IPS-18c (cell line): ENCODE measurements around the gene CDK6.

ENCODE experiments used
- H3K4me3 ChIP-seq: 2 replicates; pipeline ENCODE4 v1.7.0; 2013; ENCODE audit warnings: low read depth, mild to moderate bottlenecking, low read length, moderate library complexity; ENCODE audit not compliant: insufficient read depth
- H3K9me3 ChIP-seq: one replicate; pipeline ENCODE4 v1.6.1; 2013; ENCODE audit warnings: mild to moderate bottlenecking, low read length, moderate library complexity; ENCODE audit not compliant: control insufficient read depth, insufficient read depth

CDK6 gene

DNA sequence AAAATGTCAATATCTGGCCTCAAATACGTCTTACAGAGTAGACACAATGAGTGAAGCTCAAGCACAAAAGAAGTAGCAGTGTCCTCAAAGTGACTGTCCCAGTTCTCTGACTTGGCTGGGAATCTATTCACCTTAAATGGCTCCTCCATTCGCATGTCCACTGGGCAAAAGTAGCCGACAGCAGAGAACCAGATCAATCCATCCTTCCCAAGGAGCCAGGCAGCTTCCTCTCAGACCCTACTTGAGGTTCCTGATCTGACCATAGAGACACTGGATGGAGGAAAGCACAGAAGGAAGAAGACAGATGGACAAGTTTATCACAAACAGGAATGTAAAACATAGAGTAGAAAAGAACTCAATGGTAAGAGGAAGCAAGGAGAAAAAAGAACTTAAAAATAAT, 53.5 kb downstream of the CDK6 start:
- H3K9me3 ChIP-seq = no peaks in the 10 kb centered on the region
- no peak overlapping the region for H3K4me3 ChIP-seq

- Histone ChIP-seq H3K4me3 (no peak overlapping the region), H3K9me3 (no peaks in the 10 kb centered on the region)
Observed at GRCh38 chr7:92782236-92782635, 54.1 kb downstream of the CDK6 start.

DNA sequence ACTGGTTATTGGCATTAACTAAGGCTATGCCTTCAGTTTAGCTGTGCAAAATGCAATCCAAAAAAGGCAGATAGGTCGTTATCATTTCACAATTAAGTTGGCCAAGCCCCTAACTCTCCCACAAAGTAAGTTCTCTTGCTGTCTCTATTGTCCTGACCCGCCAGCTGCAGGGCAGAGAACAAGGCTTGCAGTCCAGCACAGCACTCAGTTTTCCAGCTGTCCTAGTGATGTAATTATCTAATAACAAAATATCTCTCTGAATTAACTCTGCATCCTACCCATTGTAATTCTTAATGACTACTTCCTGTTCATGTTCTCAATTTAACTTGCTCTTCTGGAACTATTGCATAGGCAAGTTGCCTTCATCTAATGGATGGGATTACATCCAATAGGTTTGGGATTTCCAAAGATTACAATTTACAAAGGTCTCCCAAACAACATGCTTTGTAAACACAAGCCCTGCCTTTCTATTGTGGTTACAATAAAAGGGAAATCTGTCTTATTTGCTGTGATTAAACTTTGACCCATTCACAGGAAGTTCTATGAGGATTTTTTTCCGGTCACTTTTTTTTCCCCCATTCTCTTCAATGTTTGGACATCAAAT, 55.2 kb downstream of the CDK6 start:
- H3K9me3 ChIP-seq = no peaks in the 10 kb centered on the region
- no peak overlapping the region for H3K4me3 ChIP-seq

GRCh38 chr7:92778972-92779371, 57.4 kb downstream of the CDK6 start:
- H3K4me3 ChIP-seq = no peak overlapping the region
- H3K9me3 ChIP-seq = no peaks in the 10 kb centered on the region

DNA sequence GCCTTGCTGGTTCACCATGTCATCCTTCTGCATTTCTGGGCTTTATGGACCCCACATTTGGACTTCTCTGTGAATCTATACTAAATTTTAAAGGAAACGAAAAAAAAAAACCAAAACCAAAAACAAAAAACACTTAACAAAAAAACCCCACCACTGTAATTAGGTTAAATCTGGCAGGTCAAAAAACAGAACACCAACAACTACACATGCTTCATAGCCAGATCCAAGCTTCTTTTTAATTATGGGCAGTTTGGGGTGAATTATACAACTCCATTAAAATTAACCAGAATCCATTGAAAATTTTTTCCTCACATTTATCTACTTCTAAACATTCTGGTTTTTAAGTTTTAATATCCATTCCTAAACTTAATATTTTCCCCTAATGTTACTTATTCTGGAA, 58.4 kb downstream of the CDK6 start:
- H3K9me3 ChIP-seq = no peaks in the 10 kb centered on the region
- H3K4me3 ChIP-seq = no peak overlapping the region

GRCh38 chr7:92773808-92774207, 62.6 kb downstream of the CDK6 start:
- H3K9me3 ChIP-seq = no peaks in the 10 kb centered on the region
- H3K4me3 ChIP-seq = no peak overlapping the region

DNA sequence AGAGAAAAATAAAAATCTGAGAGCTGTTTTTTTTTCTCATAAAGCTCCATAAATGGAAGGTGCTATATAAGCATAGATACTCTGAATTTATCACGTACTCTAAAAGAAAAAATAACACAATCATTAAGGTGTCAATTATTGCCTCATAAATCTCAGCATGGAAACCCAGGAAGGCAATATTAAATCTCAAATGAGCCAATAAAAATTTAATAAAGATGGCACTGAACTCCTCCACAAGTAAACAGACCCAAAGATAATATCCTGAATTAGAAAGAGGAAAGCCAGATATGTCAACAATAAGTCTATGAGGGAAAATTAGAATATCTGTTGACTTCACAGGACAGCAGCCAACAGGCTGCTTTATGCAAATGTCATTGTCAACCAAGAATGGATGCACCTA, 66.5 kb downstream of the CDK6 start:
- H3K4me3 ChIP-seq = no peak overlapping the region
- no peaks in the 10 kb centered on the region for H3K9me3 ChIP-seq

- H3K4me3 ChIP-seq = no peak overlapping the region
Observed at GRCh38 chr7:92769394-92769699, 67.0 kb downstream of the CDK6 start.

DNA sequence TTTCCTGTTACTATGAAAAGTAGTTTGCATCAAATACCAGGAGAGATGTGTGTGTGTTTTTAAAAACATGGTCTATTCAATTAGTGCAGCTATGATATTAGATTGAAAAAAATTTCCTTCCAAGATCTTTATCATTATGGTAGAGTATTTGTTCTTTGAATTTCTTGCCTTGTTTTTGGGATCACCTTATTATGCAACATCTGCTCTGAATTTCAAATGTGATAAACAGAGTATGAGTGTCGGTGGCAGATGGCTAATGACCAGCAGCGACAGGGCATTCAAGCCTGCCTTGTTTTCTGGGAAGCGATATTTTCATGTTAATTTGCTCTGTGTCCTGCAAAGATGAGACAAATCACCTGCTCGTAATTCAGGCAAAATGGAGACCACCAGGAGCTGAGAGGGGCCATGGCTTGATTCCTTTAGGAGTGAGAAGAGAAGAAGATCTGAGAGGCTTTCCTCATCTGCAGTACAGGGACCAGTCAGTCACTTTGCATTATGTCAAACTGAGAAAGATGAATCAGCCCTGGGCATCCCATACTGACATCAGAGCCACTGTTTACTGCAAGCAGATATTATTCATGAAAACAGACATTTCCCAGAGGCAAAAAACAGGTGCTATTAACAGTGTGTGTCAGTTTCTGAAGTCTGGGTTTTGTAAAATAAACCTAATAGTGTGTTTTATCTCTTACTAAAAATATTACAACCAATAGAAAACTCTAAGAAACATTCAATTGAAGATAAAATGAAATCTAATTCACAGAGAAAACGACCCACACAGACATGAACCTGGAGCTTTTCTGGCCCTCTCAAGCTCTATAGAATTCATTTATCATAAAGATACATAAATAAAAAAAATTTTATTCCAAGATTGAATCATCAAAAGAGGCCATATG, 67.6 kb downstream of the CDK6 start:
- no peak overlapping the region for H3K4me3 ChIP-seq

More at GRCh38 chr7:92769394-92769699, 67.0 kb downstream of the CDK6 start:
- no peaks in the 10 kb centered on the region for H3K9me3 ChIP-seq

GRCh38 chr7:92767437-92767836, 68.9 kb downstream of the CDK6 start:
- Histone ChIP-seq H3K4me3 (no peak overlapping the region), H3K9me3 (no peaks in the 10 kb centered on the region)

More for the DNA sequence above, 67.6 kb downstream of the CDK6 start:
- no peaks in the 10 kb centered on the region for H3K9me3 ChIP-seq

DNA sequence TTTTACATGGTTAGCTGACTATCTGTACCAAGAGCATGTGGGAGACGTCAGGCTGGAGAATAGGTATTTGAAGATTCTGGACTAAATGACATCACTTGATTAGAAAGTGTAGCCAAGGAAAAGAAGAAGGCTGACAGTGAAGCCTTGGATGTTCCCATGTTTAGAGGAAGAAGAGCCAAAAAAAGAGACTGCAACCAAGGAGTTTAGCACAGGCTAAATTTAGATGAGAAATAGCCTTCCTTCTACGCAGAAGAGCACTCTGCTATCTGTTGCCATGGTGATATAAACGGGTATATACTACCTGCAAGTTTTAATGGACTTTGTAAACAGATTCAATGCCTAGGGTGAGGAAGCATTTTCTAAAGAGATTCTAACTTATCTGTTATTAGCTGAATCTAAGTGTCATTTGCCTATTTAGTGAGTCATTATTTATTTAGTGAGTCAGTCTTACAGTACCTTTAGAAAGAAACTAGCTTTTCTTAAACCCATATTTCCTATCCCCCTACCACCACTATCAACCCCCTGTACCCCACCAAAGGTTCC, 69.8 kb downstream of the CDK6 start:
- H3K4me3 ChIP-seq = no peak overlapping the region
- H3K9me3 ChIP-seq = no peaks in the 10 kb centered on the region

GRCh38 chr7:92765725-92766124, 70.6 kb downstream of the CDK6 start:
- Histone ChIP-seq H3K4me3 (no peak overlapping the region), H3K9me3 (no peaks in the 10 kb centered on the region)

GRCh38 chr7:92763636-92764423, 72.5 kb downstream of the CDK6 start:
- Histone ChIP-seq H3K4me3 (no peak overlapping the region), H3K9me3 (no peaks in the 10 kb centered on the region)

DNA sequence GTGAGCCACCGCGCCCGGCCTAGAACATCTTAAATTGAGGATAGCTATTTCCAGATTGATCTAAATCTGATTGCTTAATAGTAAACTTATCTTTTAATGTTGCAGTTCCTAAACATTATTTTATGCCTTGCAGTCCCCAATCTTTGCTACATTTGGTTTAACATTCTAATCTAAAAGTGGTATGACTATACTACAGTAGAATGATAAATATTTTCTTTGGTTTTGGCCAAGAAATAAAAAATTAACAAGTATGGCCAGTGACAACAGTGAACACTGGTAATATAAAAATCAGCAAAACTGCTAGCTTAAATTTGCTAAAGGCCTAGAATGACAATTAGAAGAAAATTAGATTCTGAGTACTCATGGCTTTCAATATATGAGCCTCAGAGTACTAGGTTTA, 73.5 kb downstream of the CDK6 start:
- no peak overlapping the region for H3K4me3 ChIP-seq
- H3K9me3 ChIP-seq = no peaks in the 10 kb centered on the region

DNA sequence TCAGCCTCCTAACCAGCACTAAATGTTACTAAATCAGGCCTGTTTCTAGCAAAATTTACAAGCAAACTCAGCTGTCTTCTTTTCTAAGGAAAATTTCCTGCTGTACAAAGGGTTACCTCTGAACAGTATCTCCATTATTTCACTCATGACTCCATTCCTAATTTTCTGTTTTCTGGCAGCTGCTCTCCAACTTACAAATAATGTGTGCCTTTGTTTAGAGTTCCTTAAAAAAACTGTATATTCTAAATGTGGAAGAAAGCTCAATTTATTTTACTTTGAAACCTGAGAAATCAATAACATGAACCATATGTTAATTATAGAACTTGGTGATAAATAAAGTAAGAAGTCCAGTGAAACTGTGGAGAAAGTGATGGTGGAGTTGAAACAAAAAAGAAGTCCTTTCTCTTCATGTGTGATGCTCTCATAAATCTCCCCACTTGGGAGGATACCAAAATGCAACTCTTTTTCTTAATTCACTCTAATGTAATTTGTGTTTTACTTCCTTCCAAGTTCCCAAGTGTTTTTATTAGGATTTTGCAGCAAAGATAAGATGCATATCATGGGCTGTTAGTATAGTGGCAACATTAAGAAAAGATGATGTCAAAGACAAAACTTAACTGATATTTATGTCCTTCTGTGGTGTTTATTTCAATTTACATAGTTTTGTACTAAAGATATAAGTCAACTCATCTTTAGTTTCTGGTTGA, 74.8 kb downstream of the CDK6 start:
- Histone ChIP-seq H3K9me3 (no peaks in the 10 kb centered on the region), H3K4me3 (no peak overlapping the region)

DNA sequence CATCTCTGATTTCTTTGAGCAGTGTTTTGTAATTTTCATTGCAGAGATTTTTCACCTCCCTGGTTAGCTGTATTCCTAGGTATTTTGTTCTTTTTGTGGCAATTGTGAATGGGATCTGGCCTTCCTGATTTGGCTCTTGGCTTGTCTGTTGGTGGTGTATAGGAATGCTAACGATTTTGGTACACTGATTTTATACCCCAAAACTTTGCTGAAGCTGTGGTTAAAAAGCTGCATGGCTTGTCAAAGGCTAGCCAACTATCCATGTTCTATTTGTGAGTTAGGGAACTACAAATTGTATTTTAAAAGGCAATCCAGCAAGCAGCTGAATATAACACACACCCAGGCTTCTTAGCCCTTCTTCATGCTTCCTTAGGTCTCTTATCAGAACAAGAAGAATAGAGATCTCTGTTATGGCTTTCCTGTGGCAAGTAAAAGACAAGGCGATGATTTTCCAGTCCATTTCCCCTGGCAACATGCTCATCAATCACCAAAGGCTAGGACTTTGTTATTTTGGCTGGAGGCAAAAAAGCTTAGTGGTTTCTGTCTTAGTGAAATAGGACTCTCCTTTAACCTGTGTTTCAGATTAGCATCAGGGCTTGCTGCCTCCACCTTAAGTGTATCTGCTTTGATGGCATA, 77.5 kb downstream of the CDK6 start:
- no peak overlapping the region for H3K4me3 ChIP-seq
- H3K9me3 ChIP-seq = no peaks in the 10 kb centered on the region
